HEK293T (cell line): ENCODE measurements around the gene SH3BP5L.

ENCODE experiments used
- CTBP1 ChIP-seq: fragments of 450-650 bp; IDR thresholded peaks from 2 replicates; pipeline ENCODE4 v1.6.1; 2016; ENCODE audit warnings: borderline replicate concordance
- FOXA1 ChIP-seq: fragments of 450-650 bp; IDR thresholded peaks from 2 replicates; pipeline ENCODE4 v1.6.1; 2016; ENCODE audit warnings: mild to moderate bottlenecking
- FOXK2 ChIP-seq: fragments of 450-650 bp; IDR thresholded peaks from 2 replicates; pipeline ENCODE4 v1.6.1; 2016; ENCODE audit warnings: mild to moderate bottlenecking
- PKNOX1 ChIP-seq: fragments of 450-650 bp; IDR thresholded peaks from 2 replicates; pipeline ENCODE4 v1.6.1; 2016

- TF ChIP-seq PKNOX1 (no peak), CTBP1 (no peak), FOXA1 (no peak), FOXK2 (no peak)
Observed at GRCh38 chr1:248841702-248842395, 16.1 kb upstream of the SH3BP5L start.
